SU-DHL-6 (cell line): ENCODE data around the gene DLST.

Source experiments
- H2AFZ ChIP-seq: fragments of 200-600 bp; sonication (generic); 2 replicates; pipeline ENCODE4 v1.6.1; 2014; ENCODE audit warnings: low read depth, mild to moderate bottlenecking, moderate library complexity, mixed read lengths, antibody characterized with exemption, low read length; ENCODE audit not compliant: severe bottlenecking
- H3F3A ChIP-seq: fragments of 200-600 bp; shearing (Covaris generic); 2 replicates; pipeline ENCODE4 v1.6.0; 2016; ENCODE audit warnings: antibody characterized with exemption, mild to moderate bottlenecking; ENCODE audit not compliant: insufficient read depth
- H3K27ac ChIP-seq: fragments of 200-600 bp; sonication (generic); 2 replicates; pipeline ENCODE4 v1.5.1; 2016; ENCODE audit warnings: low read depth, mild to moderate bottlenecking, low read length, moderate library complexity, mixed read lengths
- H3K27me3 ChIP-seq: fragments of 200-600 bp; sonication (generic), shearing (Covaris generic); 2 replicates; pipeline ENCODE4 v1.6.0; 2014; ENCODE audit warnings: mild to moderate bottlenecking, low read length
- H3K36me3 ChIP-seq: fragments of 200-600 bp; sonication (generic); 2 replicates; pipeline ENCODE4 v1.6.1; 2014; ENCODE audit warnings: mild to moderate bottlenecking, low read length, mixed read lengths
- H3K4me2 ChIP-seq: fragments of 300-600, 200-600 bp; shearing (Covaris generic), sonication (generic); 2 replicates; pipeline ENCODE4 v1.6.0; 2014; ENCODE audit warnings: low read length, low read depth, mild to moderate bottlenecking; ENCODE audit not compliant: poor library complexity, severe bottlenecking
- H3K4me3 ChIP-seq: fragments of 200-600 bp; sonication (generic); 2 replicates; pipeline ENCODE4 v1.5.1; 2014; ENCODE audit warnings: antibody characterized with exemption, low read length, mild to moderate bottlenecking, mixed read lengths; ENCODE audit not compliant: insufficient read depth, poor library complexity, severe bottlenecking
- H3K79me2 ChIP-seq: fragments of 200-600 bp; sonication (generic); 2 replicates; pipeline ENCODE4 v1.6.1; 2014; ENCODE audit warnings: mild to moderate bottlenecking, low read length, moderate library complexity; ENCODE audit not compliant: insufficient read depth
- H3K9ac ChIP-seq: fragments of 200-600 bp; sonication (generic); 2 replicates; pipeline ENCODE4 v1.7.0; 2014; ENCODE audit warnings: mild to moderate bottlenecking, low read length
- H3K9me2 ChIP-seq: fragments of 200-600 bp; sonication (generic); replicated peaks from 2 replicates; pipeline ENCODE4 v1.6.1; 2014; ENCODE audit warnings: low read length; ENCODE audit not compliant: insufficient read depth
- H3K9me3 ChIP-seq: fragments of 200-600 bp; sonication (generic); 2 replicates; pipeline ENCODE4 v1.6.1; 2014; ENCODE audit warnings: low read length, mixed read lengths; ENCODE audit not compliant: insufficient read depth
- H4K20me1 ChIP-seq: fragments of 200-600 bp; sonication (generic); 2 replicates; pipeline ENCODE4 v1.6.1; 2014; ENCODE audit warnings: low read depth, mild to moderate bottlenecking, antibody characterized with exemption, low read length, moderate library complexity, mixed read lengths
- CTCF ChIP-seq: fragments of 200-600 bp; sonication (generic); IDR thresholded peaks from one replicate; pipeline ENCODE4 v1.5.1; 2017; ENCODE audit warnings: antibody characterized with exemption, mild to moderate bottlenecking, low read length, moderate library complexity; ENCODE audit not compliant: insufficient read depth, poor library complexity, severe bottlenecking
- EZH2phosphoT487 ChIP-seq: fragments of 200-600 bp; sonication (generic), shearing (Covaris generic); conservative IDR thresholded peaks from 2 replicates; pipeline ENCODE4 v1.6.1; 2018; ENCODE audit warnings: mild to moderate bottlenecking, antibody characterized with exemption, low read length, moderate library complexity, mixed read lengths

Gene DLST

GRCh38 chr14:74912801-74913200 is 31.1 kb downstream of the DLST start:
- no peaks in the 10 kb centered on the region for H3K9me2 ChIP-seq
- TF ChIP-seq CTCF (no peak), EZH2phosphoT487 (no peak)
- H2AFZ ChIP-seq = no peak overlapping the region
- H4K20me1 ChIP-seq = no peaks in the 10 kb centered on the region
- no peaks in the 10 kb centered on the region for H3K36me3 ChIP-seq
- no peaks in the 10 kb centered on the region for H3K27me3 ChIP-seq
- no peaks in the 10 kb centered on the region for H3K79me2 ChIP-seq
- no peaks in the 10 kb centered on the region for H3K9me3 ChIP-seq
- no peak overlapping the region for H3K27ac ChIP-seq
- no peaks in the 10 kb centered on the region for H3F3A ChIP-seq
- no peak overlapping the region for H3K9ac ChIP-seq
- no peak overlapping the region for H3K4me3 ChIP-seq
- H3K4me2 ChIP-seq = no peak overlapping the region

GRCh38 chr14:74913393-74913910 is 31.7 kb downstream of the DLST start:
- H3K9me3 ChIP-seq = no peaks in the 10 kb centered on the region
- no peak for TF ChIP-seq CTCF
- TF ChIP-seq EZH2phosphoT487 = no peak
- no peak overlapping the region for H3K9ac ChIP-seq
- no peak overlapping the region for H3K4me2 ChIP-seq
- no peaks in the 10 kb centered on the region for H3F3A ChIP-seq
- H3K79me2 ChIP-seq = no peaks in the 10 kb centered on the region
- no peaks in the 10 kb centered on the region for H3K36me3 ChIP-seq
- H3K9me2 ChIP-seq = no peaks in the 10 kb centered on the region
- no peak overlapping the region for H3K27ac ChIP-seq
- no peak overlapping the region for H3K4me3 ChIP-seq
- no peak overlapping the region for H2AFZ ChIP-seq
- H3K27me3 ChIP-seq = no peaks in the 10 kb centered on the region
- no peaks in the 10 kb centered on the region for H4K20me1 ChIP-seq

GRCh38 chr14:74913986-74914573 is 32.4 kb downstream of the DLST start:
- Histone ChIP-seq H3K4me2 (no peak overlapping the region), H3F3A (no peaks in the 10 kb centered on the region), H3K36me3 (no peaks in the 10 kb centered on the region), H3K9me2 (no peaks in the 10 kb centered on the region), H3K79me2 (no peaks in the 10 kb centered on the region), H2AFZ (no peak overlapping the region), H3K4me3 (no peak overlapping the region), H3K27ac (no peak overlapping the region), H3K9me3 (no peaks in the 10 kb centered on the region), H3K9ac (no peak overlapping the region), H4K20me1 (no peaks in the 10 kb centered on the region), H3K27me3 (no peaks in the 10 kb centered on the region)
- TF ChIP-seq CTCF (peak; percentile 47), EZH2phosphoT487 (no peak)
